Thyroid gland (tissue), 4 donors: ENCODE measurements around the gene DOCK6.

Experiments
- CTCF ChIP-seq, 6 experiments: fragments of 200-600 bp in 3 of 6; fragments of 450-650 bp in 3 of 6; sonication (generic) in 3 of 6; IDR thresholded peaks; one replicate each; pipeline ENCODE4 v1.5.1; 2016 to 2019; ENCODE audit warnings: antibody characterized with exemption in 6 of 6, mild to moderate bottlenecking in 2 of 6, inconsistent platforms in 1 of 6, moderate library complexity in 1 of 6
- POLR2A ChIP-seq, 2 donors: fragments of 450-650 bp; IDR thresholded peaks; one replicate each; pipeline ENCODE4 v1.6.1; 2017; ENCODE audit warnings: antibody characterized with exemption in 2 of 2, mild to moderate bottlenecking in 2 of 2, moderate library complexity in 1 of 2

DNA sequence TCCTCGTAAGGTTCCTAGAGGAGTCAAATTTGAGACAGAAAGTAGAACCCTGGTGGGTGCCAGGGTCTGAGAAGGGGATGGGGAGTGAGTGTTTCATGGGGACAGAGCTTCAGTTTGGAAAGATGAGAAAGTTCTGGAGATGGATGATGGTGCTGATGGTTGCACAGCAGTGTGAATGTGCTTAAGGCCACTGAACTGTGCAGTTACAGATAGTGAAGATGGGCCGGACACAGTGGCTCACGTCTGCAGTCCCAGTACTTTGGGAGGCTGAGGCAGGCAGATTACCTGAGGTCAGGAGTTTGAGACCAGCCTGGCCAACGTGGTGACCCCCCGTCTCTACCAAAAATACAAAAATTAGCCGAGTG is 107.7 kb downstream of the DOCK6 start:
- TF ChIP-seq CTCF (IDR thresholded peaks at IDR 0.05) (no peak), POLR2A (IDR thresholded peaks at IDR 0.05) (no peak)
